ENCODE measurements around the gene SYTL3. TPM values are rescaled to one million over a fixed set of nuclear protein-coding genes. Genes with fewer than 3 reads are reported as not detected.

Gene SYTL3
- total and polyA plus RNA-seq, 2 of the 8 experiments (the other 6 are each of a cell fraction or from before 2014, with no cell fraction given), result 0.27 to 0.99 TPM

- H2BK120ac ChIP-seq (replicated peaks; ENCODE audit: low read depth, low read length), result no peak overlapping the region
- ChIA-PET CTCF (ENCODE audit: partially characterized antibody) (interaction anchor here (0.7 to 7.3 kb wide), 4 partner anchors 14 to 241 kb away, joined by 3 to 104 read pairs (median 38); partner anchors contain the start of gene SYTL3), POLR2A (ENCODE audit: partially characterized antibody) (interaction anchor here (0.8 kb wide), 1 partner anchor 18 kb away, joined by 3 read pairs; no protein-coding TSS in a partner anchor)
- no peak overlapping the region for H2BK15ac ChIP-seq (ENCODE audit: low read length)
- H3K4me2 ChIP-seq (ENCODE audit: insufficient read depth in 1 of 2, low read depth in 2 of 2, low read length in 2 of 2), result peak overlapping the region; percentile 24 to 25; a peak in 1 of 4 replicates
- H3K18ac ChIP-seq (ENCODE audit: extremely low read depth, low read length), result no peak overlapping the region
- H3K14ac ChIP-seq (ENCODE audit: insufficient read length), result no peak overlapping the region
- WGBS, 2 experiments (ENCODE audit: extremely low coverage in 1 of 2, insufficient coverage in 1 of 2, insufficient read length in 1 of 2, insufficient replicate concordance in 2 of 2, low coverage in 1 of 2, low lambda C conversion rate in 2 of 2, missing lambda C conversion rate in 1 of 2), result 78% methylated on average over 11 of the region's 11 CpGs; no CpG with 5 or more reads in 1 of the 2 experiments
- H3K4me3 ChIP-seq (ENCODE audit: extremely low read depth in 1 of 4, insufficient read depth in 2 of 4, low read depth in 3 of 4, low read length in 4 of 4), result no peak overlapping the region
- no peak for DNase-seq (ENCODE audit: low read depth in 1 of 2, low spot score in 2 of 2)
- H3K27me3 ChIP-seq (replicated peaks in 1 of 4; ENCODE audit: control insufficient read depth in 3 of 4, extremely low read depth in 1 of 4, insufficient read depth in 3 of 4, low read length in 3 of 4), result no peaks in the 10 kb centered on the region; a peak in 1 of 7 replicates
- peaks cover 0 to 8% (median 4%) of the 10 kb centered on the region in 4 experiments; a peak in 4 of 7 replicates for H3K4me1 ChIP-seq (replicated peaks in 1 of 4; ENCODE audit: control insufficient read depth in 3 of 4, insufficient read depth in 4 of 4, low read length in 3 of 4)
- no peak overlapping the region for H3K9ac ChIP-seq (replicated peaks in 1 of 4; ENCODE audit: extremely low read depth in 1 of 4, low read depth in 3 of 4, low read length in 3 of 4)
- H4K5ac ChIP-seq (ENCODE audit: insufficient read length, low read depth, low read length), result no peak overlapping the region
- no peak overlapping the region for H2BK5ac ChIP-seq (ENCODE audit: low read depth, low read length)
- TF ChIP-seq E2F6 (IDR thresholded peaks at IDR 0.05) (peak; percentile 69), EGR1 (IDR thresholded peaks at IDR 0.05; ENCODE audit: borderline replicate concordance, low read depth, low read length) (no peak), POLR2AphosphoS5 (IDR thresholded peaks at IDR 0.05; ENCODE audit: low read depth, low read length) (no peak), CEBPB (IDR thresholded peaks at IDR 0.05; ENCODE audit: low read depth, low read length) (no peak), RNF2 (IDR thresholded peaks at IDR 0.05; ENCODE audit: borderline replicate concordance, low read depth, low read length, missing control alignments, poor library complexity, severe bottlenecking) (no peak), SP4 (IDR thresholded peaks at IDR 0.05; ENCODE audit: low read length) (no peak)
- H3K79me1 ChIP-seq (ENCODE audit: low read depth, low read length), result no peaks in the 10 kb centered on the region
- no peak overlapping the region for H3K4ac ChIP-seq (replicated peaks; ENCODE audit: insufficient read length, low read depth, low read length)
- no peak overlapping the region for H2BK20ac ChIP-seq (ENCODE audit: low read length)
- no peaks in the 10 kb centered on the region for H3K9me3 ChIP-seq (ENCODE audit: insufficient read depth in 2 of 2, low read depth in 1 of 2, low read length in 1 of 2)
- no peak overlapping the region for H3K56ac ChIP-seq (replicated peaks; ENCODE audit: insufficient read length, low read depth, low read length)
- H2AFZ ChIP-seq (ENCODE audit: low read length), result peak overlapping the region; percentile 65
- no peaks in the 10 kb centered on the region for H3K79me2 ChIP-seq (ENCODE audit: control insufficient read depth in 1 of 2, insufficient read depth in 2 of 2, low read length in 2 of 2)
- no peaks in the 10 kb centered on the region for H3K23me2 ChIP-seq (ENCODE audit: low read depth, low read length)
- no peak overlapping the region for H2AK5ac ChIP-seq (ENCODE audit: low read depth, low read length)
- no peak overlapping the region for H2BK12ac ChIP-seq (ENCODE audit: low read depth, low read length)
- FAIRE-seq, result no peak
- no peak overlapping the region for H3K23ac ChIP-seq (ENCODE audit: insufficient read length)
- H4K8ac ChIP-seq (ENCODE audit: extremely low read depth, insufficient read depth, low read length), result no peak overlapping the region
- H4K20me1 ChIP-seq (replicated peaks in 1 of 2; ENCODE audit: control insufficient read depth in 1 of 2, insufficient read depth in 2 of 2, low read length in 2 of 2), result no peaks in the 10 kb centered on the region
- no peak overlapping the region for H3K27ac ChIP-seq (ENCODE audit: low read depth, low read length)
- H3K36me3 ChIP-seq (ENCODE audit: control insufficient read depth in 2 of 4, insufficient read depth in 4 of 4, low read length in 3 of 4), result no peaks in the 10 kb centered on the region
- H4K91ac ChIP-seq (replicated peaks; ENCODE audit: insufficient read length, low read length), result no peak overlapping the region
Observed at GRCh38 chr6:158663625-158664165, 13.8 kb downstream of the SYTL3 start.
